GM12873 (cell line): ENCODE data around the gene CEBPE.
A peak's percentile ranks its signal among the peaks of the same experiment; 100 is the strongest.

Experiments
- TF ChIP-seq, protein P1 (sequence below): IDR thresholded peaks from 2 replicates; pipeline ENCODE4 v1.5.1; 2012; ENCODE audit warnings: low read depth, mild to moderate bottlenecking, moderate library complexity, low read length, control low read depth; ENCODE audit not compliant: insufficient read depth; ENCODE audit errors: missing control alignments

CEBPE gene

DNA sequence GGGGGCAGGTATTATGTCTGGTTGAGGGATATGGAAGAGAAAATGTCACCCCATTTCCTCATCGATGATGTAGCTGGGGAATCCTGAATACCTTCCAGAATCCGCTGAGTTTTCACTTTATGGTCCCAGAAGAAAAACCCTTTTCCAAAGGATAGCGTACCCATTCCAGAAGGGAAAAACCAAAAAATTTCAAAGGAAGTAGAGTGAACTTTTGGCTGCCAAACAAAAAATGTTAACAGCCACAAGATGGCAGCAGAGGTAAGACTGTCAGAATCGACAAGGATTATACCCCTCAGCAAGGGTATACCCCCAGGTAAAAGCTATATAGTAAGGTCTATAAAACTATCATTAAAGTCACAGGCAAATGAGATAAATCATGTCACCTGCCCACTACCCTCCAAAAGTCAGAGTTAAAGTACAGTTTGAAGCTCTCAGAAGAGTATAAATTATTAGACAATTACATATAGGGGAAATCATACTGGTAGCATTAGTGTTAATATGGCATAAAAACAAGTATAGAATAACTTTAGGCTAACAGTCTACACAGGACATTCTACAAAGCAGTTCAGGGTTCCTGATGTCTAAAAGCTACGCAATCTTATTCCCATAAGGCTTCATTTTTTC is 42.2 kb downstream of the CEBPE start:
- TF ChIP-seq, protein P1, sequence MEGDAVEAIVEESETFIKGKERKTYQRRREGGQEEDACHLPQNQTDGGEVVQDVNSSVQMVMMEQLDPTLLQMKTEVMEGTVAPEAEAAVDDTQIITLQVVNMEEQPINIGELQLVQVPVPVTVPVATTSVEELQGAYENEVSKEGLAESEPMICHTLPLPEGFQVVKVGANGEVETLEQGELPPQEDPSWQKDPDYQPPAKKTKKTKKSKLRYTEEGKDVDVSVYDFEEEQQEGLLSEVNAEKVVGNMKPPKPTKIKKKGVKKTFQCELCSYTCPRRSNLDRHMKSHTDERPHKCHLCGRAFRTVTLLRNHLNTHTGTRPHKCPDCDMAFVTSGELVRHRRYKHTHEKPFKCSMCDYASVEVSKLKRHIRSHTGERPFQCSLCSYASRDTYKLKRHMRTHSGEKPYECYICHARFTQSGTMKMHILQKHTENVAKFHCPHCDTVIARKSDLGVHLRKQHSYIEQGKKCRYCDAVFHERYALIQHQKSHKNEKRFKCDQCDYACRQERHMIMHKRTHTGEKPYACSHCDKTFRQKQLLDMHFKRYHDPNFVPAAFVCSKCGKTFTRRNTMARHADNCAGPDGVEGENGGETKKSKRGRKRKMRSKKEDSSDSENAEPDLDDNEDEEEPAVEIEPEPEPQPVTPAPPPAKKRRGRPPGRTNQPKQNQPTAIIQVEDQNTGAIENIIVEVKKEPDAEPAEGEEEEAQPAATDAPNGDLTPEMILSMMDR: peak; percentile 58

DNA sequence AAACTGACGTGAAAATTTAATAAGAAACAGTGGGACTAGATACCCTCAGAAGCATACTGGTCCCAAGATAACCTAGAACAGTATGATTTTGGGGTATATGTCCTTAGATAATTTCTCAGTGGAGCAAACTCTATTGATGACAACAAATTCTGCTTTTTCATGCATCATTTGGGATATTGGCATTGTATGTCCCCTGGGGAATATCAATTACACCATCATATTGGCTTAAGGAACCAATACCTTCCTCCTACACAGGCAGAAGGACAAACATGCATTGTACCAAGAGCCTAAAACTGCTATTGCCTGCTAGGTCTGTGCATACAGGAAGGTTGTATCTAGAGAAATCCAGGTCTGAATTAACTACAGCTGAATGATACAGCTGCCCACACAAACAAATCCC is 44.1 kb downstream of the CEBPE start:
- TF ChIP-seq, protein P1: no peak

DNA sequence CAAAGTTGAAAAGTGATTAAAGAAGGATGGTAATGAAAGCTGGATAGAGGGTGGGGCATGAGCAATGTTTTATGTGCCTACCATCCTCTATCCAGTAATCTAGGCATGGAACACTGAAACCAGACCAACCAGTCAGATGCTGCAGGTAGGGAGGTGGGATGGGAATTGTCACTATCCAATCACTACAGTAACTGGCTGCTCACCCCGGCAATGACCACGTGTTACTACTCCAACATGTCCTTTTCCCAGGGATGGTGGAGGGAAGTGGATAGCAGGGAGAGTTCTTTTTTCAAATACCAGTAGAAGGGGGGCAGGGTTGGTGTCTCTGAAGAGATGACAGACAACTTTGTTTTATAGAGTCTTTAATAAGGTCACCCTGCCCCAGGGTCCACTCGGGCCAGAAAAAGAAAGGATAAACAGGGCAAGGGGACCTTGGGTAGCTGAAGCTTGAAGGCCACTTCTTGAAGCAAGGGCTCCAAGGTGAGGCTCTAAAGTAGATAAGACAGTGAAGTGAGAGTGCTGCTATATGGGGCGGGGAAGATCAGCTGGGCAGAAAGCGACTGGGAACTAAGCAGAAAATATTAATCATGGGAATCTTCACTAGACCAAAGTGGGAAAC is 47.0 kb downstream of the CEBPE start:
- TF ChIP-seq, protein P1: no peak

DNA sequence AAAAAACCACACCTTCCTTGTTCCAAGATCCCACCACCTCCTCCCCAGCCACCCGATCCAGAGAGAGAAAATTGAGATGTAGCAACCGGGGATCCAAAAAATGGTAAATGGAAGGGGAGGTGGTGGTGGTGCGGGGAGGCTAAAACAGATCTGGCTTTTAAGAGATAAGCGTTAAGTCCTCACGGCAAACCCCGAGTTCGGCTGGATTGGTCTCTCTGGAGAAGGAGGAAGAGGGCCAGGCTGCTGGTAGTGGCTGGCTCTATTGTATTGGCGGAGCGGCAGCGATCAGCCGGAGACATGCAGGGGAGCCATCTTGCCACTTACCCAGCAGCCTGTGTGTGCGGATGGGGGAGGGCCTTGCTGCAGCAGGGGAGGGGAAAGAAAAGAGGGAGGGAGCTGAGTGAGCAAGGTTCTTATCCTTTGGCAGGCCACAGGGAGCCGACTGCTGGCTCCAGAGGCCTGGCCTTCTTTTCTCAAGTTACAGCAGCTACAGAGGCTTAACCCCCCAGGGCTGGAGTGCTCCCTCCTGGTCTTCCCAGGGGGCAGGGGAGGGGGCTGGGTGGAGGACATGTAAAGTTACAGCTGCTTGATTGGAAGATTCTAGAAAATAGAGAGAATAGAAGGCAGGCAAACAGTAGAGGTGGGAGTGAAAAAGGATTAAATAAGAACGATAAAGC is 47.7 kb downstream of the CEBPE start:
- TF ChIP-seq, protein P1: no peak

DNA sequence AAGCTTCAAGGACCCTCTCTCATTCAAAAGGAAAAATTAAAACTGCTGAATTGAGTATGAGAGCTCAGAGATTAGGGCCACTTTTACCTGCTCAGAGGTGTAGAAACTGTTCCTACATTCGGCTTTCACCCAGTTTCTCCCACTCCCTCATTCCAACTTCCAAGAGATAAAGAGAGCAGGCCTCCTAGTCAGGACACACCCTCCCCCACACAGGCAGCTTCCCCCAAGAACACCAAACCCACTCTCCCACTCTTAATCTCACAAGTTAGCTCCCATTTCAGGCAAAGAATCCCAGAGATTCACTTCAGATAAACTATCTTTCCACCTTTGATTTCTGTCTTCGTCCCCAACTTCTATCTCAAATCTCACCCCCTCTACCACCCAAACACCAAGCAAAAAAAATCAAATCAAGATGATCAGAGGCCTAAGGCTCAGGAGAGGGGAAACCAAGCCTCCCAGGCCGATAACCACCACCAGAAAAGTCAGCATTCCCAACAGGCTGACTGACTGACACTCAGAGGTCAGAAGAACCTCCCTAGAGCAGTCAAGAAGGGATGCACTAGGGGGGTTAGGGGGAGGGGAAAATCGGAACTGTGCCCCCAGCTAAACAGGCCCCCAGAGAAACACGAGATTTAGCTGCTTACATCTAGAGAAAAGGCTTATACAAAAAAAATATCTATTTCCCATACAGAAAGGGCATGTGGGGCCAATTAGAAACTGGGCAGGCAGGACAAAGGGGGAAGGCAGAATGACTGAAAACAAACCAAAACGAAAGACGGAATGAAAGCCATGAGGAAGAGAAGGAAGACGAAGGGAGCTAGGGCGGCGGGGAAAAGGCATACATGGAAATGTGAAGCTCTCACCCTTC is 48.6 kb downstream of the CEBPE start:
- TF ChIP-seq, protein P1: no peak

DNA sequence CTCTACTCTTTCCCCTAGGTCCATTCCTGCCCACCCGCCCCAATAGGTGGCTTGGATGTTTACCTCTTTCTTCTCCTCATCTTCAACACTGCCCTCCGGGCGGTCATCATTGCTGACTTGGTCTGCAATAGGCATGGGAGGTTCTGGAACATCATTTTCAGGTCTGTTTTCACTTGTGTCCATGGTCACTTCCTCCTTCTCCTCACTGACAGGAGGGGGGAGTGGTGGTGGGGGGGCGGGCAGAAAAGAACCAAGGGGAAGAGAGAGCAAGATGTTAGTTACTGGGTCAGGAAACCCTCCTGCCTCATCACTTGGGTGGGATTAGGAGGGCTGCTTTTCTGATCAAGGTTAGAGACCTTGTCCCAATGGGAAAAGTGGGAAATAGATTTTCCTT is 49.6 kb downstream of the CEBPE start:
- TF ChIP-seq, protein P1: no peak

DNA sequence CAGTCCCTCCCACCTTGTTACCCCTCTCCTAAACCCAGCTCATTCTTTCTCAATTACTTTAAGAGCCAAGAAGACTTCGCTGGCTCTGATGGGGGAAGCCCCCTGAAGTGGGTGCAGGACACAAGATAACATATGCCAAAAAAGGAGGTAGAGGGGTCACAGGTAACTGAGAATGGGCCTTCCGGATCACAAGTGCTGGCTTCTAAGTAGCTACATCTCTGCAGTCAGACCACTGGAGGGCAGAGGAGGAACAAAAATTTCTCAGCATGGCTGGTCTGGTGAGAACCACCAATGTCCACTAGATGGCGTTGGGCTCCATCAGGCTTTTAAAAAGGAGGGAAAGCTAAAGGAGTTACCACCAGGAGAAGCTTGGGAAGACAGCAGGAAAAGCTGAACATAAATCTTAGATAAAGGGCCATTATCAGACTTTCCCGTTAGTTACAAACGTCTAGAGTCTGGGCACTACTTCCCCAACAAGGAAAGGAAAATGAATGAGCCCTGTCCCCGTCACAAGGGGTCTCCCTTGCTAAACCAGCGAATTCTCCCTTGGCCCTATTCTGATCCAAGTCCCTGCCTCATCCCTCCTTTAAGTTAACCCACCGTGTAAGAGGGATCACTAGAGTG is 50.2 kb downstream of the CEBPE start:
- TF ChIP-seq, protein P1: peak; percentile 97
